Jurkat, Clone E6-1 (cell line): ENCODE measurements around the gene SPEG.

Source experiments
- DNase-seq: peaks from one replicate; pipeline ENCODE4 v3.0.0-alpha.2; 2011; ENCODE audit warnings: low read depth, low spot score
- H3K4me3 ChIP-seq: 2 replicates; pipeline ENCODE4 v1.5.1; 2011; ENCODE audit warnings: mild to moderate bottlenecking, low read length, control low read depth, moderate library complexity

The SPEG gene

DNA sequence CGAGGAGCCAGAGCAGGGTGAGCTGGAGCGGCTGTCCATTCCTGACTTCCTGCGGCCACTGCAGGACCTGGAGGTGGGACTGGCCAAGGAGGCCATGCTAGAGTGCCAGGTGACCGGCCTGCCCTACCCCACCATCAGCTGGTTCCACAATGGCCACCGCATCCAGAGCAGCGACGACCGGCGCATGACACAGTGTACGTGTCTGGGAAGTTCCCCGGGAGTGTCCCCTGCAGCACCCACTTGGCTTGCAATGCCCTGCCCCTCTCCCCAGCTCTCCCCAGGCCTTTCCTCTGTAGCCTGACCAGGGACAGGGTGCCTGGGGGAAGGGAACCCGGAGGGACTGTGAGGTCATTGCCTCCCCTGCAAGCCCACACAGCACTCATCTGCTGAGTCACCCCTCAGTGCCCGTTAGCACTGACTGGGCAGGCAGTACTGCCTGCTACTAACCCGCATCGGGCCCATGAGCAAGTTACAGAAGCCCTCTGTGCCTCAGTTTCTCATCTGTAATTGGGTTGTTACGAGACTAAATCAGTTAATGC is 34.6 kb downstream of the SPEG start:
- no peak for DNase-seq
- no peak overlapping the region for H3K4me3 ChIP-seq

DNA sequence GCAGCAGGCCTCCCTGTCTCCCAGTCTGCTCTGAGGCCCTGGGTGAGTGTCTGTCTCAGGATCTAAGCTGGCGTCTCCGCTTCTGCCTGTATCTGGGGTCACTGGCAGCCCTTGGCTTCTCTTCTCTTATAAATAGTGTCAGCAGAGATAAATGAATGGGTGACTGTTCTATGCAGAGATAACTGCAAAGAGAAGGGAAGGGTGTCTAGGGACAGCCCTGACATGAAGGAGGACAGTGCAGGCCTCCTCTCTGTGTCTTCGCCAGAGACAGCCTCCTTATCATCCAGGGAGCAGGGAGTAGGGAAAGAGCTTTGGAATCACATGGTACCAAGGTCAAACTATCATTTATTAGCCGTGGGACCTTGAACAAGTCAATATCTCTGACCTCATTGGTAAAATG is 35.8 kb downstream of the SPEG start:
- no peak for DNase-seq

GRCh38 chr2:219471476-219472371 is 37.1 kb downstream of the SPEG start:
- no peak overlapping the region for H3K4me3 ChIP-seq
- no peak for DNase-seq

More for the DNA sequence above, 35.8 kb downstream of the SPEG start:
- no peak overlapping the region for H3K4me3 ChIP-seq

DNA sequence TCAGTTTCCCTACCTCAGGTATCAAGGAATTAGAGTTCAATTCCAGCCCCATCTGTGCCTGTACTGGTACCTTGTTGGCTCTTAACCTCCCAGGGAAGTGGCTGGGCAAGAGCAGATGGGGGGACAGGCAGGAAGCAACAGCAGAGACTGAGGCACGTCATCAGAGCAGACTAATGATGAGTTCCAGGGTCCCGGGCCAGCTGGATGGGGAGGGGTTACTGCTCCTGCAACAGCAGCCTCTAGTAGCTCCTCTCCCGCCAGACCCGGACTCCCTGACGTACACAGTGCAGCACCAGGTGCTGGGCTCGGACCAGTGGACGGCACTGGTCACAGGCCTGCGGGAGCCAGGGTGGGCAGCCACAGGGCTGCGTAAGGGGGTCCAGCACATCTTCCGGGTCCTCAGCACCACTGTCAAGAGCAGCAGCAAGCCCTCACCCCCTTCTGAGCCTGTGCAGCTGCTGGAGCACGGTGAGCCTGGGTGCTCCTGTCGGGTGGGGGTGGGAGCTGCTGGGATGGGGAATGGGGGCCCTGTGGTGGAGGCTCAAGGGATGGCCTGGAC is 38.1 kb downstream of the SPEG start:
- DNase-seq, result no peak
- no peak overlapping the region for H3K4me3 ChIP-seq

DNA sequence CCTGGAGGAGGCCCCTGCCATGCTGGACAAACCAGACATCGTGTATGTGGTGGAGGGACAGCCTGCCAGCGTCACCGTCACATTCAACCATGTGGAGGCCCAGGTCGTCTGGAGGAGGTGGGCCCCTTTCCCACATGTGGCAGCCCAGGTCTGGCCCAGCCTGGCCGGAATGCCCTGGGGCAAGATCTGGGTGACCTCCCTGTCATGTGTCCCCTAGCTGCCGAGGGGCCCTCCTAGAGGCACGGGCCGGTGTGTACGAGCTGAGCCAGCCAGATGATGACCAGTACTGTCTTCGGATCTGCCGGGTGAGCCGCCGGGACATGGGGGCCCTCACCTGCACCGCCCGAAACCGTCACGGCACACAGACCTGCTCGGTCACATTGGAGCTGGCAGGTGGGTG is 38.9 kb downstream of the SPEG start:
- DNase-seq, result no peak
- H3K4me3 ChIP-seq, result no peak overlapping the region

GRCh38 chr2:219474285-219475060 is 39.8 kb downstream of the SPEG start:
- DNase-seq, result no peak
- no peak overlapping the region for H3K4me3 ChIP-seq

DNA sequence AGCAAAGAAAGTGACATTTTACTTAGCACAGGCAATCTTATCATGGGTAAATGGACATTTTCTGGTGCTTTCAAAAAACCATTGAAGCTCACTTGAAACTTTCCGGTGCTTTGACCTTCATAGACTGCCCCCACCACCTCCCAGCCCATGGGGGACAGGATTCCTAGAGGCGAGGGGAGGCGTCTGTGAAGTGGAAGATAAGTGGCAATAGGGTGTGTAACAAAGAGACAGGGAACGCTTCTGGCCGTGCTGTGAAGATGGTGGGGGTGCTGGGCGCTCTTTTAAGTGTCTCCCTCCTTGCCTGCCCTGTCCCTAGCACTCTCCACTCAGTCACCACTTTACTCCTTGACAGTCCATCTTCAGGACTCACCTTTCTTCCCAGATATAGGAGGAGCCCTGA is 40.6 kb downstream of the SPEG start:
- DNase-seq, result no peak
- no peak overlapping the region for H3K4me3 ChIP-seq

DNA sequence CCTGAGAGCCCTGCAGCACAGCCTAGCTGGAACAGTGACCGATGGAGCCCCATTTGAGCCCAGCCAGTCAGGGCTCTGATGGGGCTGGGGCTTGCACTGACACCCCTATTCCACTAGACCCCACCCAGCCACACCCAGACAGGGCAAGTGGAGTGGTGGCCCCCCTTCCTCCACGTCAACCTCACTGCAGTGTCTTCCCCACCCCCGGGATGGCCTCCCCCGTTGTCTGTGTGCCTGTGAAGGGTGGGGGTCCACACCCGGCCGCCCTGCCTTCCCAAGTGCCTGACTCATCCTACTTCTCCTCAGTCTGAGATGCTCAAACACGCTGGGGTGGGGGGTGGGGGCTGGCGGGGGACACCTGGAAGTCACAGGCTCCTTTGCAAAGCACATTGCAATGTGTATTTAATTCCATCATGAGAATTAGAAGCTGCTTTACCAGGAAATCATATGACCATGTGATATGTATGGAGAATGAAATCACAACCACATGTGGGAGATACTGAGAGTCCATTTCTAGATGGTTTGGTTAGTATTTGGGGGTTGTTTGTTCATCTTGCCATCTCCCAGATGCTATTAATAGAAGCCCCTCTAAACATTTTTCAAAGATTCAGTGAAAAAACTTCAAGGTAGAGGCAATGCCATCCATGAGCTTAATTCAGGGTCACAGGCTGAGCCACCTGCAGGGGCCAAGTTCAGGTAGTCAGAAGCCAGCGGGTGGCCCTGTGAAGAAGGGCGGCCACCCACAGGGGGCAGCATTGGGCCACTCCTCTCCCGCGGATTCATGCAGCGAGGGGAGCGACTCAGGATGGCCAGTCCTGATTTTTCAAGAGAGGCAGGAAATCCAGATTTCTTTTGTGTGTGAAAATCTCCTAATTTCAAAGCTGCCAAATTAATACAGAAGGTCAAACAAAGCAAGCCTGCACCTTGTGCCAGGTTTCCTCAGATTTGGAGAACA is 41.3 kb downstream of the SPEG start:
- no peak for DNase-seq
- H3K4me3 ChIP-seq, result no peak overlapping the region

GRCh38 chr2:219476652-219477151 is 42.1 kb downstream of the SPEG start:
- no peak overlapping the region for H3K4me3 ChIP-seq
- no peak for DNase-seq

DNA sequence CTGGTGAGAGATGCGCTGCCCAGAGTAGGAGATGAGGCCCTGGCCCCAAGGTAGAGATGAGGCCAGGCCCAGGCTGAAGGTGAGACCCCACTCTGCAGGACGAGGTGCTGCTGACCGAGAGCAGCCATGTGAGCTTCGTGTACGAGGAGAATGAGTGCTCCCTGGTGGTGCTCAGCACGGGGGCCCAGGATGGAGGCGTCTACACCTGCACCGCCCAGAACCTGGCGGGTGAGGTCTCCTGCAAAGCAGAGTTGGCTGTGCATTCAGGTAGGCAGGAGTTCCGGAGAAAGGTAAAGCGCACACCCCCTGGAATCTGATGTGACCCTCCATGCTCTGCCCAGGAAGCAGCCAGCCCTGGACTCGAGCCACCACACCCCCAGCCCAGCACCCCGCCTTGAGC is 42.5 kb downstream of the SPEG start:
- no peak for DNase-seq
- no peak overlapping the region for H3K4me3 ChIP-seq

DNA sequence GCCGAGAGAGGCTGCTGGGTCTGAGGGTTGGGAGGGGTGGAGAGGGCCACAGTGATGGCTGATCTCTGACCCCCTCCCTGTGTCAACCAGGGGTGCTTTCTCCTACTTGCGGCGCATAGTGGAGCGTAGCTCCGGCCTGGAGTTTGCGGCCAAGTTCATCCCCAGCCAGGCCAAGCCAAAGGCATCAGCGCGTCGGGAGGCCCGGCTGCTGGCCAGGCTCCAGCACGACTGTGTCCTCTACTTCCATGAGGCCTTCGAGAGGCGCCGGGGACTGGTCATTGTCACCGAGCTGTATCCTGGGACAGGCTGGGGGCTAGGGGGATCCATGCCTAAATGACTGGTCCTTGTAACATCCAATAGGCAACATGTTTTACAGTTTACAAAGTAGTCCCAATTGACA is 43.2 kb downstream of the SPEG start:
- no peak overlapping the region for H3K4me3 ChIP-seq
- DNase-seq, result no peak

- H3K4me3 ChIP-seq, result no peak overlapping the region
- no peak for DNase-seq
Observed at GRCh38 chr2:219478916-219479315, 44.3 kb downstream of the SPEG start.

- DNase-seq, result no peak
Observed at GRCh38 chr2:219480004-219480403, 45.4 kb downstream of the SPEG start.

DNA sequence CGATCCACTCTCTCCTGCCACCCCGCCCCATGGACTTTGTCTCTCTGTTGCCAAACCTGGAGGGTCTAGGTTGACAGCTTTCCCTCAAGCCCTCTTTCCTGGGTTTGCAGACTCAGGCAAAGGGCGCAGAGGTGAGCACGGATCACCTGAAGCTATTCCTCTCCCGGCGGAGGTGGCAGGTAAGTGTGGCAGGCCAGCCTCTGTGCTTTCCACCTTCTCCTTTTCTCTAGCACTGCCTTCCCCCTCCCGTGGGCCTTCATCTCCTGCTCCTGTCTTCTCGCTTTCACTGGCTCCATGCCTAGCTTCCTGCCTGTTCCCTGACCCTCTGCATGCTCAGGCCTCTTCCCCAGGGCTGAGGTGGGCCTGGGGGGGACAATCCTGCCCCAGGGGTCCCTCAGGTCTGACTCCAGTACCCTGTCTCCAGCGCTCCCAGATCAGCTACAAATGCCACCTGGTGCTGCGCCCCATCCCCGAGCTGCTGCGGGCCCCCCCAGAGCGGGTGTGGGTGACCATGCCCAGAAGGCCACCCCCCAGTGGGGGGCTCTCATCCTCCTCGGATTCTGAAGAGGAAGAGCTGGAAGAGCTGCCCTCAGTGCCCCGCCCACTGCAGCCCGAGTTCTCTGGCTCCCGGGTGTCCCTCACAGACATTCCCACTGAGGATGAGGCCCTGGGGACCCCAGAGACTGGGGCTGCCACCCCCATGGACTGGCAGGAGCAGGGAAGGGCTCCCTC is 48.2 kb downstream of the SPEG start:
- DNase-seq, result no peak
- no peak overlapping the region for H3K4me3 ChIP-seq

More at GRCh38 chr2:219480004-219480403, 45.4 kb downstream of the SPEG start:
- H3K4me3 ChIP-seq, result no peak overlapping the region

DNA sequence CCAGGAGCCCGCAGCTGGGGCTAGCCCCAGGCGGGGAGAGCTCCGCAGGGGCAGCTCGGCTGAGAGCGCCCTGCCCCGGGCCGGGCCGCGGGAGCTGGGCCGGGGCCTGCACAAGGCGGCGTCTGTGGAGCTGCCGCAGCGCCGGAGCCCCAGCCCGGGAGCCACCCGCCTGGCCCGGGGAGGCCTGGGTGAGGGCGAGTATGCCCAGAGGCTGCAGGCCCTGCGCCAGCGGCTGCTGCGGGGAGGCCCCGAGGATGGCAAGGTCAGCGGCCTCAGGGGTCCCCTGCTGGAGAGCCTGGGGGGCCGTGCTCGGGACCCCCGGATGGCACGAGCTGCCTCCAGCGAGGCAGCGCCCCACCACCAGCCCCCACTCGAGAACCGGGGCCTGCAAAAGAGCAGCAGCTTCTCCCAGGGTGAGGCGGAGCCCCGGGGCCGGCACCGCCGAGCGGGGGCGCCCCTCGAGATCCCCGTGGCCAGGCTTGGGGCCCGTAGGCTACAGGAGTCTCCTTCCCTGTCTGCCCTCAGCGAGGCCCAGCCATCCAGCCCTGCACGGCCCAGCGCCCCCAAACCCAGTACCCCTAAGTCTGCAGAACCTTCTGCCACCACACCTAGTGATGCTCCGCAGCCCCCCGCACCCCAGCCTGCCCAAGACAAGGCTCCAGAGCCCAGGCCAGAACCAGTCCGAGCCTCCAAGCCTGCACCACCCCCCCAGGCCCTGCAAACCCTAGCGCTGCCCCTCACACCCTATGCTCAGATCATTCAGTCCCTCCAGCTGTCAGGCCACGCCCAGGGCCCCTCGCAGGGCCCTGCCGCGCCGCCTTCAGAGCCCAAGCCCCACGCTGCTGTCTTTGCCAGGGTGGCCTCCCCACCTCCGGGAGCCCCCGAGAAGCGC is 49.1 kb downstream of the SPEG start:
- no peak for DNase-seq
- no peak overlapping the region for H3K4me3 ChIP-seq

- DNase-seq, result no peak
Observed at GRCh38 chr2:219484343-219485200, 49.9 kb downstream of the SPEG start.

More at GRCh38 chr2:219484343-219485200, 49.9 kb downstream of the SPEG start:
- H3K4me3 ChIP-seq, result no peak overlapping the region
